GM23338 (cell line): ENCODE results near the gene MINK1. TPM values are rescaled to one million over a fixed set of nuclear protein-coding genes. Genes with fewer than 3 reads are reported as not detected.
A peak's percentile ranks its signal among the peaks of the same experiment; 100 is the strongest.

Source experiments
- ATAC-seq: fragments of 200-7000 bp; cut with Tn5 transposase; 3 replicates; pipeline ENCODE4 v1.9.1; 2020
- DNase-seq: peaks from one replicate; pipeline ENCODE4 v3.0.0-alpha.2; 2015; ENCODE audit warnings: low spot score
- H2AFZ ChIP-seq: fragments of 200-600 bp; sonication (generic); 2 replicates; pipeline ENCODE4 v1.8.0; 2016; ENCODE audit warnings: antibody characterized with exemption, mild to moderate bottlenecking, moderate library complexity
- H3F3A ChIP-seq: fragments of 200-600 bp; sonication (generic); replicated peaks from 2 replicates; pipeline ENCODE4 v1.8.0; 2017; ENCODE audit warnings: antibody characterized with exemption, mixed run types, low read depth
- H3K27ac ChIP-seq: fragments of 200-600 bp; sonication (generic); 2 replicates; pipeline ENCODE4 v1.6.1; 2016; ENCODE audit warnings: low read depth
- H3K27me3 ChIP-seq: fragments of 200-600 bp; sonication (generic); 2 replicates; pipeline ENCODE4 v1.8.0; 2016; ENCODE audit warnings: mild to moderate bottlenecking, mixed run types, moderate library complexity; ENCODE audit not compliant: insufficient read depth
- H3K36me3 ChIP-seq: fragments of 200-600 bp; sonication (generic); 2 replicates; pipeline ENCODE4 v1.8.0; 2016; ENCODE audit warnings: mild to moderate bottlenecking; ENCODE audit not compliant: insufficient read depth
- H3K4me1 ChIP-seq: fragments of 200-600 bp; sonication (generic); 2 replicates; pipeline ENCODE4 v1.8.0; 2016; ENCODE audit warnings: mild to moderate bottlenecking, moderate library complexity; ENCODE audit not compliant: insufficient read depth
- H3K4me2 ChIP-seq: fragments of 200-600 bp; sonication (generic); 2 replicates; pipeline ENCODE4 v1.7.1; 2017; ENCODE audit warnings: mixed run types
- H3K4me3 ChIP-seq: fragments of 200-600 bp; sonication (generic); 2 replicates; pipeline ENCODE4 v1.6.1; 2016; ENCODE audit warnings: mixed run types
- H3K79me2 ChIP-seq: fragments of 200-600 bp; sonication (generic); replicated peaks from 2 replicates; pipeline ENCODE4 v1.8.0; 2017; ENCODE audit warnings: mild to moderate bottlenecking; ENCODE audit not compliant: insufficient read depth
- H3K9me2 ChIP-seq: fragments of 200-600 bp; sonication (generic); 2 replicates; pipeline ENCODE4 v1.8.0; 2017; ENCODE audit not compliant: insufficient read depth
- H4K20me1 ChIP-seq: fragments of 200-600 bp; sonication (generic); replicated peaks from 2 replicates; pipeline ENCODE4 v1.8.0; 2017; ENCODE audit warnings: mild to moderate bottlenecking; ENCODE audit not compliant: insufficient read depth
- H3K27ac Mint-ChIP-seq: 2 replicates; pipeline ENCODE4 v1.8.0; 2020; ENCODE audit warnings: inconsistent platforms, mild to moderate bottlenecking, moderate library complexity, mixed read lengths
- H3K27me3 Mint-ChIP-seq: 3 replicates; pipeline ENCODE4 v1.8.0; 2022; ENCODE audit warnings: low read depth, mild to moderate bottlenecking, moderate library complexity, mixed read lengths, inconsistent platforms; ENCODE audit not compliant: insufficient read depth, poor library complexity
- H3K36me3 Mint-ChIP-seq: 3 replicates; pipeline ENCODE4 v1.8.0; 2021; ENCODE audit warnings: low read depth, mild to moderate bottlenecking, inconsistent platforms, moderate library complexity, mixed read lengths
- H3K4me1 Mint-ChIP-seq: 3 replicates; pipeline ENCODE4 v1.8.0; 2020; ENCODE audit warnings: mild to moderate bottlenecking, inconsistent platforms, mixed read lengths
- H3K4me3 Mint-ChIP-seq: 3 replicates; pipeline ENCODE4 v1.8.0; 2021; ENCODE audit warnings: moderate library complexity, mild to moderate bottlenecking, inconsistent platforms, mixed read lengths
- H3K9me3 Mint-ChIP-seq: 3 replicates; pipeline ENCODE4 v1.8.0; 2020; ENCODE audit warnings: moderate library complexity, mild to moderate bottlenecking, inconsistent platforms, mixed read lengths
- CREB1 ChIP-seq: fragments of 250-450 bp; sonication (Bioruptor Pico); IDR thresholded peaks from 2 replicates; pipeline ENCODE4 v1.5.0; 2020; ENCODE audit warnings: low read depth, mild to moderate bottlenecking, moderate library complexity
- ETS1 ChIP-seq: IDR thresholded peaks from 2 replicates; pipeline ENCODE4 v1.6.1; 2016; ENCODE audit warnings: antibody characterized with exemption
- EZH2 ChIP-seq: fragments of 200-600 bp; sonication (generic); IDR thresholded peaks from one replicate; pipeline ENCODE4 v1.8.0; 2017; ENCODE audit warnings: antibody characterized with exemption, mild to moderate bottlenecking, low read depth; ENCODE audit not compliant: unreplicated experiment
- EZH2phosphoT487 ChIP-seq: fragments of 200-600 bp; sonication (generic); IDR thresholded peaks from one replicate; pipeline ENCODE4 v1.8.1; 2018; ENCODE audit warnings: antibody characterized with exemption; ENCODE audit not compliant: unreplicated experiment
- JUNB ChIP-seq: IDR thresholded peaks from one replicate; pipeline ENCODE4 v1.6.1; 2016; ENCODE audit warnings: antibody characterized with exemption; ENCODE audit not compliant: unreplicated experiment
- NANOG ChIP-seq: IDR thresholded peaks from 2 replicates; pipeline ENCODE4 v1.6.1; 2016; ENCODE audit warnings: antibody characterized with exemption, borderline replicate concordance
- POLR2AphosphoS5 ChIP-seq: IDR thresholded peaks from 2 replicates; pipeline ENCODE4 v1.6.1; 2016; ENCODE audit warnings: antibody characterized with exemption, low read depth
- REST ChIP-seq: IDR thresholded peaks from one replicate; pipeline ENCODE4 v1.6.1; 2018; ENCODE audit warnings: antibody characterized with exemption; ENCODE audit not compliant: unreplicated experiment
- STAT1 ChIP-seq: IDR thresholded peaks from one replicate; pipeline ENCODE4 v1.6.1; 2016; ENCODE audit warnings: antibody characterized with exemption; ENCODE audit not compliant: unreplicated experiment
- ZNF114 ChIP-seq: fragments of 250-450 bp; sonication (Bioruptor Pico); IDR thresholded peaks from 2 replicates; pipeline ENCODE4 v1.5.0; 2020; ENCODE audit warnings: mild to moderate bottlenecking, moderate library complexity
- ZNF331 ChIP-seq: fragments of 250-450 bp; sonication (Bioruptor Pico); IDR thresholded peaks from 2 replicates; pipeline ENCODE4 v1.5.0; 2020; ENCODE audit warnings: low read depth, mild to moderate bottlenecking, moderate library complexity
- polyA plus RNA-seq: library from polyadenylated mRNA; unstranded; fragments of >200 nt; fragmentation: Nextera tagmentation; extraction: Ambion mirVana; gene quantifications from 2 replicates; pipeline ENCODE4 v1.2.1, GENCODE V29; 2016
- total RNA-seq: library from RNA; depleted of rRNA; stranded (reverse); fragments of >200 nt; shearing (Covaris generic); gene quantifications from 2 replicates; pipeline ENCODE4 v1.2.3, GENCODE V29; 2014
- TF ChIP-seq, protein P1 (sequence below), 2 experiments: fragments of 200-600 bp in 1 of 2; sonication (generic) in 1 of 2; conservative IDR thresholded peaks; 2 replicates each; pipeline versions ENCODE4 v1.5.1 to v1.6.1; 2016 to 2017; ENCODE audit warnings: antibody characterized with exemption in 2 of 2, low read depth in 2 of 2, mild to moderate bottlenecking in 2 of 2, moderate library complexity in 1 of 2

Gene MINK1
- total and polyA plus RNA-seq, 2 experiments from 2014 or later, result 17.3 to 54.9 TPM

DNA sequence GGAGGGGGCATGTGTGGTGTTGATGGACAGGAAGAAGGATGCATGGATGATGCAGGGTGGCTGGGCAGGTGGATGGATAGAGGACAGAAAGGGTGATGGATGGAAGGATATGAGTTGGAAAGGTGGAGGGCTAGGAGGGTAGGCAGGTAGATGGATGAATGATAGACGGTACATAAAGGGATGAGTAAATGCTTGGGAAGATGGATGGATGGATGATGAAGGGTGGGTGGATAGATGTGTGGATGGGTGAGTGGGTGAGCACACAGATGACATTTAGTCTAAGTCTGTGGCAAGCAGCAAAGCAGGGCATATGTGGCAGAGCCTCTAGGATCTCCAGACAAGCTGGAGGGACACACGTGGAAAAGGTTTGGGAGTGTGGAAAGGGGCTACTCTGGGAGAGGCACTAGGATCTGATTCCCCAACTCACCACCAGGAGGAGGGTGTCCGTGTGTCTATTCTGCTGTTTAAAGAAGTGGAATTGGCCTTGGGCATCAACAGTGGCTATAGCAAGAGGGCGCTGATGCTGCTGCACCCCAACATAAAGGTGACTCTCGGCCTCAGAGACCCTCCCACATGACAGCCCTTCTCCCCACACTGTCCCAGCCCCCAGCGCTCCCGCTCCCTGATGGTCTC is 18.0 kb upstream of the MINK1 start:
- no peaks in the 10 kb centered on the region; the same call in 2 of the 3 replicates for H3K4me1 Mint-ChIP-seq
- H3K9me3 Mint-ChIP-seq, result peaks cover 2% of the 10 kb centered on the region
- no peak overlapping the region for H2AFZ ChIP-seq
- TF ChIP-seq ZNF331, result no peak
- TF ChIP-seq, protein P1, sequence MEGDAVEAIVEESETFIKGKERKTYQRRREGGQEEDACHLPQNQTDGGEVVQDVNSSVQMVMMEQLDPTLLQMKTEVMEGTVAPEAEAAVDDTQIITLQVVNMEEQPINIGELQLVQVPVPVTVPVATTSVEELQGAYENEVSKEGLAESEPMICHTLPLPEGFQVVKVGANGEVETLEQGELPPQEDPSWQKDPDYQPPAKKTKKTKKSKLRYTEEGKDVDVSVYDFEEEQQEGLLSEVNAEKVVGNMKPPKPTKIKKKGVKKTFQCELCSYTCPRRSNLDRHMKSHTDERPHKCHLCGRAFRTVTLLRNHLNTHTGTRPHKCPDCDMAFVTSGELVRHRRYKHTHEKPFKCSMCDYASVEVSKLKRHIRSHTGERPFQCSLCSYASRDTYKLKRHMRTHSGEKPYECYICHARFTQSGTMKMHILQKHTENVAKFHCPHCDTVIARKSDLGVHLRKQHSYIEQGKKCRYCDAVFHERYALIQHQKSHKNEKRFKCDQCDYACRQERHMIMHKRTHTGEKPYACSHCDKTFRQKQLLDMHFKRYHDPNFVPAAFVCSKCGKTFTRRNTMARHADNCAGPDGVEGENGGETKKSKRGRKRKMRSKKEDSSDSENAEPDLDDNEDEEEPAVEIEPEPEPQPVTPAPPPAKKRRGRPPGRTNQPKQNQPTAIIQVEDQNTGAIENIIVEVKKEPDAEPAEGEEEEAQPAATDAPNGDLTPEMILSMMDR (conservative IDR thresholded peaks at IDR 0.05; ENCODE audit: low read depth in 2 of 2), result peak; percentile 50 to 69
- no peak for TF ChIP-seq CREB1 (CRISPR knock-in tag)
- no peak for TF ChIP-seq STAT1
- TF ChIP-seq ZNF114 (CRISPR knock-in tag), result no peak
- no peak for TF ChIP-seq EZH2
- no peak overlapping the region for H3K27ac ChIP-seq
- H3K36me3 Mint-ChIP-seq, result peaks cover 42% of the 10 kb centered on the region
- no peak overlapping the region for H3K4me3 Mint-ChIP-seq
- DNase-seq (peak; percentile 74), ATAC-seq (peak; percentile 83)
- H3K36me3 ChIP-seq, result peaks cover 15% of the 10 kb centered on the region
- H3K4me3 ChIP-seq, result no peak overlapping the region
- H3K4me2 ChIP-seq, result no peak overlapping the region
- no peak overlapping the region for H3K27ac Mint-ChIP-seq
- no peaks in the 10 kb centered on the region for H4K20me1 ChIP-seq
- H3F3A ChIP-seq, result 0 out of 2 replicates have a peak, but pooled peaks cover 3% of the 10 kb centered on the region
- no peaks in the 10 kb centered on the region for H3K4me1 ChIP-seq
- no peaks in the 10 kb centered on the region for H3K9me2 ChIP-seq
- H3K27me3 ChIP-seq, result no peaks in the 10 kb centered on the region
- H3K79me2 ChIP-seq, result no peaks in the 10 kb centered on the region
- peaks cover 6% of the 10 kb centered on the region for H3K27me3 Mint-ChIP-seq

- Mint-ChIP-seq H3K9me3 (peaks cover 2% of the 10 kb centered on the region; the same call in 2 of the 3 replicates), H3K4me1 (no peaks in the 10 kb centered on the region), H3K4me3 (no peak overlapping the region), H3K27me3 (peaks cover 4% of the 10 kb centered on the region), H3K27ac (no peak overlapping the region), H3K36me3 (peaks cover 33% of the 10 kb centered on the region)
- no peak overlapping the region for H3K4me3 ChIP-seq
- no peak for ATAC-seq
- H3K36me3 ChIP-seq, result peaks cover 12% of the 10 kb centered on the region
- DNase-seq, result no peak
- no peak overlapping the region for H3K4me2 ChIP-seq
- H3K4me1 ChIP-seq, result no peaks in the 10 kb centered on the region
- H3F3A ChIP-seq, result 0 out of 2 replicates have a peak, but pooled peaks cover 3% of the 10 kb centered on the region
- H4K20me1 ChIP-seq, result no peaks in the 10 kb centered on the region; the same call in 1 of the 2 replicates
- no peaks in the 10 kb centered on the region for H3K79me2 ChIP-seq
- H3K27me3 ChIP-seq, result no peaks in the 10 kb centered on the region
- H3K27ac ChIP-seq, result no peak overlapping the region
- H3K9me2 ChIP-seq, result no peaks in the 10 kb centered on the region
- no peak overlapping the region for H2AFZ ChIP-seq
- TF ChIP-seq NANOG (no peak), ETS1 (no peak), ZNF331 (no peak), ZNF114 (CRISPR knock-in tag) (no peak), POLR2AphosphoS5 (no peak), STAT1 (no peak), JUNB (no peak), REST (no peak), EZH2 (no peak), EZH2phosphoT487 (no peak)
- TF ChIP-seq, protein P1 (conservative IDR thresholded peaks at IDR 0.05; ENCODE audit: low read depth in 2 of 2), result no peak
Observed at GRCh38 chr17:4816826-4817225, 16.3 kb upstream of the MINK1 start.
